Neural cell (in vitro differentiated cells): ENCODE measurements around the gene GRAMD1B. TPM values are rescaled to one million over a fixed set of nuclear protein-coding genes. Genes with fewer than 3 reads are reported as not detected.

Experiments used
- H2AFZ ChIP-seq: fragments of 200-600, 300-800 bp; sonication (generic), shearing (Covaris generic); 2 replicates; pipeline ENCODE4 v1.6.0; 2014; ENCODE audit warnings: low read depth, mild to moderate bottlenecking, antibody characterized with exemption, low read length, moderate library complexity
- H3F3A ChIP-seq: fragments of 200-600 bp; shearing (Covaris generic); 2 replicates; pipeline ENCODE4 v1.6.1; 2016; ENCODE audit warnings: mild to moderate bottlenecking, moderate library complexity, mixed read lengths, antibody characterized with exemption, low read length; ENCODE audit not compliant: insufficient read depth, poor library complexity, severe bottlenecking
- H3K27ac ChIP-seq: fragments of 200-600, 300-800 bp; sonication (generic), shearing (Covaris generic); 2 replicates; pipeline ENCODE4 v1.5.1; 2014; ENCODE audit warnings: mild to moderate bottlenecking, low read length, moderate library complexity
- H3K27me3 ChIP-seq: fragments of 300-800, 200-600 bp; sonication (generic), shearing (Covaris generic); 2 replicates; pipeline ENCODE4 v1.6.0; 2014; ENCODE audit warnings: mild to moderate bottlenecking, low read depth, low read length, moderate library complexity; ENCODE audit not compliant: insufficient read depth
- H3K36me3 ChIP-seq: fragments of 300-800, 200-600 bp; sonication (generic), shearing (Covaris generic); 2 replicates; pipeline ENCODE4 v1.5.1; 2014; ENCODE audit warnings: mild to moderate bottlenecking, antibody characterized with exemption, low read length, moderate library complexity; ENCODE audit not compliant: insufficient read depth
- H3K4me2 ChIP-seq: fragments of 300-800, 200-600 bp; sonication (generic), shearing (Covaris generic); 2 replicates; pipeline ENCODE4 v1.6.0; 2014; ENCODE audit warnings: mild to moderate bottlenecking, low read length
- H3K4me3 ChIP-seq: fragments of 300-800, 200-600 bp; sonication (generic), shearing (Covaris generic); 2 replicates; pipeline ENCODE4 v1.5.1; 2014; ENCODE audit warnings: mild to moderate bottlenecking, low read length, moderate library complexity
- H3K79me2 ChIP-seq: fragments of 200-600 bp; shearing (Covaris generic); replicated peaks from 2 replicates; pipeline ENCODE4 v1.6.0; 2014; ENCODE audit warnings: mild to moderate bottlenecking, low read length, moderate library complexity; ENCODE audit not compliant: insufficient read depth
- H3K9ac ChIP-seq: fragments of 300-800, 200-600 bp; sonication (generic), shearing (Covaris generic); 2 replicates; pipeline ENCODE4 v1.6.1; 2016; ENCODE audit warnings: mild to moderate bottlenecking, low read length, mixed read lengths
- H3K9me2 ChIP-seq: fragments of 200-600 bp; shearing (Covaris generic); 2 replicates; pipeline ENCODE4 v1.6.1; 2016; ENCODE audit warnings: mild to moderate bottlenecking, low read length, mixed read lengths; ENCODE audit not compliant: insufficient read depth
- H3K9me3 ChIP-seq: fragments of 200-600, 300-800 bp; sonication (generic), shearing (Covaris generic); 2 replicates; pipeline ENCODE4 v1.6.1; 2016; ENCODE audit warnings: mild to moderate bottlenecking, mixed run types, low read length, moderate library complexity, mixed read lengths
- H4K20me1 ChIP-seq: fragments of 200-600 bp; shearing (Covaris generic); 2 replicates; pipeline ENCODE4 v1.6.1; 2016; ENCODE audit warnings: mild to moderate bottlenecking, mixed run types; ENCODE audit not compliant: insufficient read depth
- CTCF ChIP-seq: fragments of 450-650 bp; IDR thresholded peaks from 2 replicates; pipeline ENCODE4 v1.5.1; 2014; ENCODE audit warnings: antibody characterized with exemption, mild to moderate bottlenecking, moderate library complexity; ENCODE audit not compliant: poor library complexity, severe bottlenecking
- EP300 ChIP-seq: fragments of 450-650 bp; conservative IDR thresholded peaks from 2 replicates; pipeline ENCODE4 v1.6.1; 2014; ENCODE audit warnings: antibody characterized with exemption, mild to moderate bottlenecking, moderate library complexity; ENCODE audit not compliant: poor library complexity, severe bottlenecking
- EZH2 ChIP-seq: fragments of 200-600, 300-800 bp; shearing (Covaris generic), sonication (generic); IDR thresholded peaks from 2 replicates; pipeline ENCODE4 v1.6.1; 2014; ENCODE audit warnings: antibody characterized with exemption, low read length, borderline replicate concordance, mild to moderate bottlenecking; ENCODE audit not compliant: insufficient read depth, poor library complexity, severe bottlenecking
- MXI1 ChIP-seq: fragments of 450-650 bp; conservative IDR thresholded peaks from 2 replicates; pipeline ENCODE4 v1.6.1; 2014; ENCODE audit warnings: antibody characterized with exemption, mild to moderate bottlenecking; ENCODE audit not compliant: poor library complexity, severe bottlenecking
- POLR2AphosphoS5 ChIP-seq: IDR thresholded peaks from 2 replicates; pipeline ENCODE4 v1.6.1; 2012
- RAD21 ChIP-seq: fragments of 450-650 bp; conservative IDR thresholded peaks from 2 replicates; pipeline ENCODE4 v1.6.1; 2014; ENCODE audit warnings: antibody characterized with exemption, mild to moderate bottlenecking, moderate library complexity
- REST ChIP-seq: IDR thresholded peaks from 2 replicates; pipeline ENCODE4 v1.6.1; 2012; ENCODE audit warnings: borderline replicate concordance
- SMC3 ChIP-seq: fragments of 450-650 bp; conservative IDR thresholded peaks from 2 replicates; pipeline ENCODE4 v1.6.1; 2014; ENCODE audit warnings: antibody characterized with exemption, mild to moderate bottlenecking, moderate library complexity; ENCODE audit not compliant: poor library complexity
- TAF1 ChIP-seq: IDR thresholded peaks from 2 replicates; pipeline ENCODE4 v1.6.1; 2012; ENCODE audit warnings: low read depth
- polyA plus RNA-seq: library from polyadenylated mRNA; depleted of rRNA; stranded (reverse); fragments of >200 nt; gene quantifications from 2 replicates; pipeline ENCODE4 v1.2.3, GENCODE V29; 2014

Gene GRAMD1B
- polyA plus RNA-seq, 1 donor from 2014 or later, result 1.5 TPM

- H3F3A ChIP-seq, result no peaks in the 10 kb centered on the region
- TF ChIP-seq EZH2 (no peak), REST (no peak), CTCF (no peak), RAD21 (no peak), POLR2AphosphoS5 (no peak), TAF1 (no peak), EP300 (no peak), MXI1 (no peak), SMC3 (no peak)
- no peaks in the 10 kb centered on the region for H3K9me2 ChIP-seq
- H4K20me1 ChIP-seq, result no peaks in the 10 kb centered on the region
- no peak overlapping the region for H2AFZ ChIP-seq
- no peaks in the 10 kb centered on the region for H3K9me3 ChIP-seq
- H3K9ac ChIP-seq, result no peak overlapping the region
- H3K36me3 ChIP-seq, result no peaks in the 10 kb centered on the region
- no peaks in the 10 kb centered on the region for H3K79me2 ChIP-seq
- H3K4me3 ChIP-seq, result no peak overlapping the region
- no peak overlapping the region for H3K27ac ChIP-seq
- no peak overlapping the region for H3K4me2 ChIP-seq
- H3K27me3 ChIP-seq, result no peaks in the 10 kb centered on the region
Observed at GRCh38 chr11:123418351-123419114, 11.5 kb upstream of the GRAMD1B start.

- Histone ChIP-seq H3K36me3 (no peaks in the 10 kb centered on the region), H3K4me3 (no peak overlapping the region), H4K20me1 (no peaks in the 10 kb centered on the region), H3K4me2 (no peak overlapping the region), H3K27ac (no peak overlapping the region), H3K9ac (no peak overlapping the region), H3K9me2 (no peaks in the 10 kb centered on the region), H3K27me3 (no peaks in the 10 kb centered on the region), H2AFZ (no peak overlapping the region), H3K79me2 (no peaks in the 10 kb centered on the region), H3K9me3 (no peaks in the 10 kb centered on the region), H3F3A (no peaks in the 10 kb centered on the region)
- no peak for TF ChIP-seq MXI1
- TF ChIP-seq REST, result no peak
- no peak for TF ChIP-seq SMC3
- TF ChIP-seq EZH2, result no peak
- TF ChIP-seq EP300, result no peak
- no peak for TF ChIP-seq CTCF
- no peak for TF ChIP-seq TAF1
- TF ChIP-seq RAD21, result no peak
- no peak for TF ChIP-seq POLR2AphosphoS5
Observed at GRCh38 chr11:123419731-123420452, 10.2 kb upstream of the GRAMD1B start.
